ENCODE measurements around the gene PGAP3.
"Not testable (repeated sequence)": the region's sequence is repeated elsewhere in the genome, so short reads cannot be mapped to it uniquely, and the experiment has no call there.

PGAP3 gene

GRCh38 chr17:39715375-39716072, 27.7 kb upstream of the PGAP3 start:
- no peak for DNase-seq

GRCh38 chr17:39714234-39714633, 26.4 kb upstream of the PGAP3 start:
- no peak for DNase-seq

- no peak for DNase-seq
Observed at GRCh38 chr17:39711851-39712250, 24.0 kb upstream of the PGAP3 start.

- not testable (repeated sequence) for DNase-seq
Observed at GRCh38 chr17:39711071-39711470, 23.2 kb upstream of the PGAP3 start.

GRCh38 chr17:39709998-39710964, 22.4 kb upstream of the PGAP3 start:
- DNase-seq = no peak

GRCh38 chr17:39709319-39709997, 21.6 kb upstream of the PGAP3 start:
- DNase-seq = no peak

- DNase-seq = no peak
Observed at GRCh38 chr17:39706921-39707337, 19.1 kb upstream of the PGAP3 start.

- DNase-seq = no peak
Observed at GRCh38 chr17:39706383-39706782, 18.5 kb upstream of the PGAP3 start.

GRCh38 chr17:39705786-39706348, 18.0 kb upstream of the PGAP3 start:
- no peak for DNase-seq

- DNase-seq = no peak
Observed at GRCh38 chr17:39704821-39705551, 17.1 kb upstream of the PGAP3 start.

- DNase-seq = no peak
Observed at GRCh38 chr17:39703913-39704312, 16.1 kb upstream of the PGAP3 start.

GRCh38 chr17:39702901-39703893, 15.3 kb upstream of the PGAP3 start:
- no peak for DNase-seq

GRCh38 chr17:39701784-39702422, 14.0 kb upstream of the PGAP3 start:
- DNase-seq = no peak

- no peak for DNase-seq
Observed at GRCh38 chr17:39701012-39701783, 13.3 kb upstream of the PGAP3 start.

- peak; percentile 87 for DNase-seq
Observed at GRCh38 chr17:39700148-39700987, 12.5 kb upstream of the PGAP3 start.

- DNase-seq = peak; percentile 90
Observed at GRCh38 chr17:39699818-39700147, 11.9 kb upstream of the PGAP3 start, which contains the start of gene ERBB2. TSS of gene ERBB2 (plus strand) at chr17:39700064. CDS start at chr17:39700239, 175 bp downstream.

GRCh38 chr17:39699157-39699817, 11.4 kb upstream of the PGAP3 start:
- DNase-seq = peak; percentile 36

- DNase-seq = no peak
Observed at GRCh38 chr17:39697961-39698360, 10.1 kb upstream of the PGAP3 start.

All from eye (tissue), 1 donor.